Adrenal gland (tissue), 12 donors: Measurements from ENCODE around the gene RFWD3. TPM values are rescaled to one million over a fixed set of nuclear protein-coding genes. Genes with fewer than 3 reads are reported as not detected.

Experiments used
- DNase-seq, 7 donors: peaks; one replicate each; pipeline ENCODE4 v3.0.0-alpha.2; 2019 to 2020
- H3K27ac ChIP-seq, 5 donors: fragments of 200-600 bp; sonication (generic) in 4 of 5; 1 replicate in 3 of 5; 2 replicates in 2 of 5; pipeline versions ENCODE4 v1.5.1 to v1.8.0; 2016 to 2020; ENCODE audit warnings: mild to moderate bottlenecking in 1 of 5
- H3K27me3 ChIP-seq: fragments of 200-600 bp; 2 replicates; pipeline ENCODE4 v1.8.0; 2021
- H3K36me3 ChIP-seq, 2 donors: fragments of 200-600 bp; replicated peaks in 1 of 2; 1 replicate in 1 of 2; 2 replicates in 1 of 2; pipeline versions ENCODE4 v1.5.1 to v1.8.0; 2018 to 2022
- H3K4me1 ChIP-seq, 2 donors: fragments of 200-600 bp; replicated peaks in 1 of 2; 1 replicate in 1 of 2; 2 replicates in 1 of 2; pipeline versions ENCODE4 v1.5.1 to v1.8.0; 2018 to 2021
- H3K4me3 ChIP-seq, 4 donors: fragments of 200-600 bp; sonication (generic) in 3 of 4; one replicate each; pipeline ENCODE4 v1.5.1; 2016 to 2018
- H3K9me3 ChIP-seq, 3 donors: fragments of 200-600 bp; sonication (generic) in 1 of 3; replicated peaks in 1 of 3; 1 replicate in 2 of 3; 2 replicates in 1 of 3; pipeline versions ENCODE4 v1.5.1 to v1.8.0; 2016 to 2021
- POLR2A ChIP-seq, 2 donors: fragments of 450-650 bp; IDR thresholded peaks; one replicate each; pipeline ENCODE4 v1.6.1; 2017; ENCODE audit warnings: antibody characterized with exemption in 2 of 2, mild to moderate bottlenecking in 2 of 2, moderate library complexity in 1 of 2
- WGBS, 4 donors: extraction: QIAGEN DNeasy Blood & Tissue Kit in 2 of 4; methylation state at CpG; one replicate each; pipeline versions ENCODE4 v1.1.5 to v1.1.7; 2013 to 2017; 5-methylcytosine and 5-hydroxymethylcytosine counted together
- intact Hi-C, 2 donors: fragments of 100-400 bp; cut with DNase I; formaldehyde crosslinking; loops; one replicate each; pipeline versions ENCODE4 v1.14.1 to v1.15.0; 2022 to 2023
- polyA plus RNA-seq, 3 donors: library from polyadenylated mRNA; stranded (reverse); fragments of 200-250 nt in 2 of 3; fragments of 350-450 nt in 1 of 3; fragmentation: Illumina TruSeq in 1 of 3; extraction: RNeasy Lipid Tissue Mini Kit (QIAGEN cat#74804) in 1 of 3; gene quantifications; one replicate each; pipeline ENCODE4 v1.2.3, GENCODE V29; 2013 to 2014
- total RNA-seq, 9 donors: library from RNA; depleted of rRNA in 4 of 9; stranded (reverse); fragments of >200 nt in 4 of 9; fragments of 120-200 nt in 1 of 9; fragmentation: NEBNext Ultra II Directional in 1 of 9; extraction: Animal tissue kit (Norgen Biotek cat#: 25700) in 1 of 9; gene quantifications; one replicate each; pipeline versions ENCODE4 v1.1.0 to v1.2.4, GENCODE V29; 2013 to 2023
- TF ChIP-seq, protein P1 (sequence below), 6 experiments: fragments of 450-650 bp in 4 of 6; fragments of 200-600 bp in 2 of 6; sonication (generic) in 1 of 6; IDR thresholded peaks; 1 replicate in 5 of 6; 2 replicates in 1 of 6; pipeline versions ENCODE4 v1.5.1 to v1.8.0; 2016 to 2021; ENCODE audit warnings: antibody characterized with exemption in 6 of 6, mild to moderate bottlenecking in 2 of 6, moderate library complexity in 1 of 6
- donor health status: healthy with polysubstance abuse.
- donor health status: Bipolar disorder and iron deficiency.
- donor health status: DM: yes; HTN: yes; CAD: no.
- donor health status: DM: no; HTN: no; CAD: no.
- donor health status: DM: no; HTN: no; CAD: no.
- donor health status: DM: yes; HTN: yes; CAD: no.

The RFWD3 gene
- total and polyA plus RNA-seq, 12 donors: 2.6 to 27.1 (median 11.9) TPM

DNA sequence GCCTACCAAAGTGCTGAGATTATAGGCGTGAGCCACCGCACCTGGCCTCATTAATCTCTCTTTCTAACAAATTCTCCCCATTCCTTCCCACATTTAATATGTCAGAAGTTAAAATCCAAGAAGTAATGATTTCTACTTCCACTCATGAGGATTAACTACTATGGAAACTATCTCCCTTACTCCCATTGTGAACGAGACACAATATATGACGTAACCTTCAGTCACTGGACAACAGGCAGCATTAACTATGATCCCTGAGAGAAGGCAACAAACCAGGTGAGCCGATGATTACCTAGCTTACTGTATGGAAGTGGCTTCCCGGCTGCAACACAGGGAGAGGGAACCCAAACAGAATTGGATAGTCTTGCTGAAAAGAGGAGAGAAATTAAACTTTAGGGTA lies 79.7 kb downstream of the RFWD3 start:
- H3K27ac ChIP-seq: no peak overlapping the region
- 80 to 90% (median 87%) methylated on average over 6 of the region's 6 CpGs for WGBS, 4 donors
- no peaks in the 10 kb centered on the region for H3K9me3 ChIP-seq
- H3K4me1 ChIP-seq: peaks cover 0 to 14% of the 10 kb centered on the region in 2 donors
- no peak for DNase-seq
- H3K27me3 ChIP-seq: no peaks in the 10 kb centered on the region
- H3K4me3 ChIP-seq: no peak overlapping the region
- intact Hi-C loops: no loop called here
- no peaks in the 10 kb centered on the region for H3K36me3 ChIP-seq
- TF ChIP-seq POLR2A (IDR thresholded peaks at IDR 0.05): no peak
- TF ChIP-seq, protein P1, sequence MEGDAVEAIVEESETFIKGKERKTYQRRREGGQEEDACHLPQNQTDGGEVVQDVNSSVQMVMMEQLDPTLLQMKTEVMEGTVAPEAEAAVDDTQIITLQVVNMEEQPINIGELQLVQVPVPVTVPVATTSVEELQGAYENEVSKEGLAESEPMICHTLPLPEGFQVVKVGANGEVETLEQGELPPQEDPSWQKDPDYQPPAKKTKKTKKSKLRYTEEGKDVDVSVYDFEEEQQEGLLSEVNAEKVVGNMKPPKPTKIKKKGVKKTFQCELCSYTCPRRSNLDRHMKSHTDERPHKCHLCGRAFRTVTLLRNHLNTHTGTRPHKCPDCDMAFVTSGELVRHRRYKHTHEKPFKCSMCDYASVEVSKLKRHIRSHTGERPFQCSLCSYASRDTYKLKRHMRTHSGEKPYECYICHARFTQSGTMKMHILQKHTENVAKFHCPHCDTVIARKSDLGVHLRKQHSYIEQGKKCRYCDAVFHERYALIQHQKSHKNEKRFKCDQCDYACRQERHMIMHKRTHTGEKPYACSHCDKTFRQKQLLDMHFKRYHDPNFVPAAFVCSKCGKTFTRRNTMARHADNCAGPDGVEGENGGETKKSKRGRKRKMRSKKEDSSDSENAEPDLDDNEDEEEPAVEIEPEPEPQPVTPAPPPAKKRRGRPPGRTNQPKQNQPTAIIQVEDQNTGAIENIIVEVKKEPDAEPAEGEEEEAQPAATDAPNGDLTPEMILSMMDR (IDR thresholded peaks at IDR 0.05): no peak

DNA sequence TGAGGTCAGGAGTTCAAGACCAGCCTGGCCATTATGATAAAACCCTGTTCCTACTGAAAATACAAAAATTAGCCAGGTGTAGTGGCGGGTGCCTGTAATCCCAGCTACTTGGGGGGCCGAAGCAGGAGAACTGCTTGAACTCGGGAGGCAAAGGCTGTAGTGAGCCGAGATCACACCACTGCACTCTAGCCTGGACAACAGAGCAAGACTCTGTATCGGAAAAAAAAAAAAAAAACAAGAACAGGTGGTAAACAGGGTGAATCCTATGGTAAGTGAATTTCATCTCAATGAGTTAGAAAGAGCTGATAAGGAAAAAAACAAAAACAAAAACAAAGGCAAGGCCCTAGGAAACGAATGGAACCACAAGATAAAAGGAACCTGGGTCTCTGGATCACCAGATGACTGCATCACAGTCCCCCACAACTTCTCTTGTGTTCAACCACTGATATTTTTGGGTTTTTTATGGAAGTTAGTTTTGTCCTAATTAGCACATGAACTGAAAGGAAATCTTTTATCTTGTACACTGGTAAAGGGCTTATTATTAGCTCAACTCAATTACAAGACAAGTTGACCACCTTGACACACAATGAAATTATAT lies 80.7 kb downstream of the RFWD3 start:
- TF ChIP-seq, protein P1 (IDR thresholded peaks at IDR 0.05): no peak
- no peak for TF ChIP-seq POLR2A (IDR thresholded peaks at IDR 0.05)
- Histone ChIP-seq H3K4me1 (peaks cover 0 to 22% of the 10 kb centered on the region in 2 donors), H3K36me3 (no peaks in the 10 kb centered on the region), H3K9me3 (no peaks in the 10 kb centered on the region), H3K4me3 (no peak overlapping the region), H3K27me3 (no peaks in the 10 kb centered on the region), H3K27ac (no peak overlapping the region)
- intact Hi-C loops: no loop called here
- DNase-seq: no peak
- WGBS, 4 donors: 83 to 86% (median 84%) methylated on average over 6 of the region's 6 CpGs

DNA sequence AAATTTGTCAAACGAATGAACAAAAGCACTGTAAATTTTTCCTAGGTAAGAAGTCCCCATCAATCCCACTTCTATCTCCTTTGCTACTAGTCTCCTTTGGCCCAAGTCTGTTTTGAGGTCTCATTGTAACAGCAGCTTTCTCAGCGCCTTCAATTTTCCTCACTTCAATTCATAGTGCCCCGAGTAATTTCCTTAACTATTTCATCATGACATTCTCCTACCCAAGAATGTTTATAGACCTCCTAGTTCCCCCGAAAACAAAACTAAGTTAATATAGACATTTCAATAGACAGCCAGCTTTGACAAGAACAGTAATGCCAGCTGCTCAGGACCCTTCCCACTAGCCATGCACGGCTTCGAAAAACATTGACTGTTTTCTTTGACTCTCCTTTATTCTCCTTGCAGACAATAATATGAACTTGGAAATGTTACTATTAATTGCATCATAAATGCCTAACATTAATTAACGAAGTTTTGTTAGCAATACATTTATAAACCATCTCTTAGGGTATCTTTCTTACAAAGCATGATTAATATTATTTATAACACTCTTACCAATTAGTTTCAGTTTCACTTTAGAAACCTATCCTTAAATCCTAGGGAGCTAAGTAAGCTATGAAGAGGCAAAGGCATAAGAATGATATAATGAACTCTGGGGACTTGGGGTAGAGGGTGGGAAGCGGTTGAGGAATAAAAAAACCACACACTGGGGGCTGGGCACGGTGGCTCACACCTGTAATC lies 82.6 kb downstream of the RFWD3 start:
- DNase-seq: no peak
- WGBS, 4 donors: 88 to 90% (median 89%) methylated on average over 9 of the region's 9 CpGs
- peaks cover 0 to 30% of the 10 kb centered on the region in 2 donors for H3K4me1 ChIP-seq

DNA sequence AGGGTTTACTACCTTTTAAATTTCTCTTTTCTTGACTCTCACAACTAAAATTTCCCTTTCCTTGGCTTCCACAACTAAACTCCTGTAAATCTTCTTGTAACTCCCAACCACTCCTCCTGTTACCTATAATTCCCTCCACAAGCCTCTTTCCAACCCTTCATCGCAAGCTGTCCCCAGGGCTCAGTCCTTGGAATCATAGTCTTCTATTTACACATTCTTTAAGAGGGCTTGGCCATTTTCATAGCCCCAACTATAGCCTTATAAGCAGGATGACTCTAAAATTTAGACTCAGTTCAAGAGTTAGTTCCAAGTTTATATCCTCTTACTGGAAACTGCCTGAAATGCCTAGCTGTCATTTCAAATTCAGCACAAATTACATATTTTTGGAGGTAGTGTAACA lies 83.7 kb downstream of the RFWD3 start:
- WGBS, 4 donors: 90 to 97% (median 90%) methylated on average over 1 of the region's 1 CpG
- Histone ChIP-seq H3K4me1 (peaks cover 8 to 42% of the 10 kb centered on the region in 2 donors), H3K4me3 (no peak overlapping the region), H3K36me3 (no peaks in the 10 kb centered on the region), H3K9me3 (no peaks in the 10 kb centered on the region), H3K27me3 (no peaks in the 10 kb centered on the region), H3K27ac (no peak overlapping the region)
- intact Hi-C loops: no loop called here
- no peak for DNase-seq
- no peak for TF ChIP-seq POLR2A (IDR thresholded peaks at IDR 0.05)
- TF ChIP-seq, protein P1 (IDR thresholded peaks at IDR 0.05): no peak

More for the DNA sequence above, 82.6 kb downstream of the RFWD3 start:
- H3K27ac ChIP-seq: no peak overlapping the region
- TF ChIP-seq, protein P1 (IDR thresholded peaks at IDR 0.05): no peak
- TF ChIP-seq POLR2A (IDR thresholded peaks at IDR 0.05): no peak
- no peak overlapping the region for H3K4me3 ChIP-seq
- H3K27me3 ChIP-seq: no peaks in the 10 kb centered on the region
- no peaks in the 10 kb centered on the region for H3K9me3 ChIP-seq
- intact Hi-C loops: no loop called here
- no peaks in the 10 kb centered on the region for H3K36me3 ChIP-seq
